Keratinocyte (primary cell): Measurements from ENCODE around the gene SLC12A5.

ENCODE experiments used
- CTCF ChIP-seq, 3 experiments: IDR thresholded peaks in 1 of 3; conservative IDR thresholded peaks in 1 of 3; optimal IDR thresholded peaks in 1 of 3; 2 replicates in 2 of 3; 3 replicates in 1 of 3; pipeline versions ENCODE3 to v1.5.1; 2011; ENCODE audit warnings: low read length in 3 of 3, mild to moderate bottlenecking in 3 of 3, moderate library complexity in 2 of 3, control low read depth in 1 of 3, inconsistent platforms in 1 of 3; ENCODE audit not compliant: insufficient read depth in 2 of 3; ENCODE audit errors: extremely low read depth in 1 of 3
- EZH2 ChIP-seq: IDR thresholded peaks from one replicate; pipeline ENCODE4 v1.6.1; 2012; ENCODE audit warnings: inconsistent platforms, mild to moderate bottlenecking, low read length, moderate library complexity

GRCh38 chr20:46071573-46071972 lies 42.6 kb downstream of the SLC12A5 start:
- TF ChIP-seq EZH2 (no peak), CTCF (optimal IDR thresholded peaks at IDR 0.05 in 1 of 3, IDR thresholded peaks at IDR 0.05 in 1 of 3, conservative IDR thresholded peaks at IDR 0.05 in 1 of 3; ENCODE audit: extremely low read depth in 1 of 3, insufficient read depth in 2 of 3, low read length in 3 of 3) (no peak)
